D721Med (cell line): Measurements from ENCODE around the gene CCL19.
"Not testable (repeated sequence)": the region's sequence is repeated elsewhere in the genome, so short reads cannot be mapped to it uniquely, and the experiment has no call there.

ENCODE experiments used
- DNase-seq: peaks from one replicate; pipeline ENCODE4 v3.0.0; 2011; ENCODE audit warnings: low spot score; ENCODE audit not compliant: insufficient read length
- FAIRE-seq: peaks from 2 replicates; lab custom pipeline; 2011; peaks lifted over from hg19 to GRCh38; lab: Jason Lieb, UNC
- CTCF ChIP-seq: IDR thresholded peaks from 2 replicates; pipeline ENCODE4 v1.5.1; 2012; ENCODE audit warnings: mild to moderate bottlenecking, control low read depth; ENCODE audit not compliant: insufficient read depth; ENCODE audit errors: missing control alignments

Gene CCL19

GRCh38 chr9:34690983-34691935, at the start of gene CCL19:
TSS of gene CCL19 (minus strand) at chr9:34691276. CDS start at chr9:34691139, 137 bp downstream.
- TF ChIP-seq CTCF = no peak
- no peak for DNase-seq
- no peak for FAIRE-seq

- not testable (repeated sequence) for DNase-seq, FAIRE-seq
Measured at GRCh38 chr9:34740176-34740575, 49.1 kb upstream of the CCL19 start.

- DNase-seq (no peak), FAIRE-seq (no peak)
- no peak for TF ChIP-seq CTCF
Measured at GRCh38 chr9:34737677-34738260, 46.7 kb upstream of the CCL19 start.

- DNase-seq (no peak), FAIRE-seq (no peak)
Measured at GRCh38 chr9:34734720-34735119, 43.6 kb upstream of the CCL19 start.

GRCh38 chr9:34732886-34733285, 41.8 kb upstream of the CCL19 start:
- DNase-seq (no peak), FAIRE-seq (no peak)
- no peak for TF ChIP-seq CTCF

More at GRCh38 chr9:34734720-34735119, 43.6 kb upstream of the CCL19 start:
- TF ChIP-seq CTCF = no peak

GRCh38 chr9:34732478-34732877, 41.4 kb upstream of the CCL19 start:
- DNase-seq (no peak), FAIRE-seq (no peak)
- TF ChIP-seq CTCF = no peak

GRCh38 chr9:34723141-34723540, 32.1 kb upstream of the CCL19 start:
- DNase-seq = no peak
- FAIRE-seq = no peak
- TF ChIP-seq CTCF = no peak

- not testable (repeated sequence) for FAIRE-seq
Measured at GRCh38 chr9:34719769-34720025, 28.6 kb upstream of the CCL19 start.

More at GRCh38 chr9:34719769-34720025, 28.6 kb upstream of the CCL19 start:
- DNase-seq = not testable (repeated sequence)
